Measurements from ENCODE around the gene MPST.

DNA sequence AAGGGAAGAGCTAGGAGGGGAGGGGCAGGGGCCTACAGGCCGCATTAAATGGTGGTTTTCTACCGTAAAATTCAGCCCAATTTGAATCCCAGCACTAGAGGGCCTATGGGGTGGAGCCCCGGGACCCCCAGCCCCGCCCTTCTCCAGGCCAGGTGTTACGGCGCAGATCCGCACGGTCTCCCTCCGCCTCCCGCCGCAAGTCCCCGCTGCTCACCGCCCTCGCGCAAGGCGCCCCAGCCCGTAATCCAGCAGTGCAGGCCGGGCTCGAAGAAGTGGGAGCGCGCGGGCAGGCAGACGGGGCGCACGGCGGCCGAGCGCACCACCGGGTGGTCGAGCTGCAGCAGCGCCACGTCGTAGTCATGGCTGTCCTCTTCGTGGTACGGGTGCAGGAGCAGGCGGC, 49.3 kb downstream of the MPST start:
- TF ChIP-seq, protein P1, sequence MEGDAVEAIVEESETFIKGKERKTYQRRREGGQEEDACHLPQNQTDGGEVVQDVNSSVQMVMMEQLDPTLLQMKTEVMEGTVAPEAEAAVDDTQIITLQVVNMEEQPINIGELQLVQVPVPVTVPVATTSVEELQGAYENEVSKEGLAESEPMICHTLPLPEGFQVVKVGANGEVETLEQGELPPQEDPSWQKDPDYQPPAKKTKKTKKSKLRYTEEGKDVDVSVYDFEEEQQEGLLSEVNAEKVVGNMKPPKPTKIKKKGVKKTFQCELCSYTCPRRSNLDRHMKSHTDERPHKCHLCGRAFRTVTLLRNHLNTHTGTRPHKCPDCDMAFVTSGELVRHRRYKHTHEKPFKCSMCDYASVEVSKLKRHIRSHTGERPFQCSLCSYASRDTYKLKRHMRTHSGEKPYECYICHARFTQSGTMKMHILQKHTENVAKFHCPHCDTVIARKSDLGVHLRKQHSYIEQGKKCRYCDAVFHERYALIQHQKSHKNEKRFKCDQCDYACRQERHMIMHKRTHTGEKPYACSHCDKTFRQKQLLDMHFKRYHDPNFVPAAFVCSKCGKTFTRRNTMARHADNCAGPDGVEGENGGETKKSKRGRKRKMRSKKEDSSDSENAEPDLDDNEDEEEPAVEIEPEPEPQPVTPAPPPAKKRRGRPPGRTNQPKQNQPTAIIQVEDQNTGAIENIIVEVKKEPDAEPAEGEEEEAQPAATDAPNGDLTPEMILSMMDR (IDR thresholded peaks at IDR 0.05; ENCODE audit: low read depth, low read length, poor library complexity, severe bottlenecking): no peak
- TF ChIP-seq EZH2phosphoT487 (IDR thresholded peaks at IDR 0.05; ENCODE audit: borderline replicate concordance, low read length): no peak
